ENCODE data around the gene MOSMO.

DNA sequence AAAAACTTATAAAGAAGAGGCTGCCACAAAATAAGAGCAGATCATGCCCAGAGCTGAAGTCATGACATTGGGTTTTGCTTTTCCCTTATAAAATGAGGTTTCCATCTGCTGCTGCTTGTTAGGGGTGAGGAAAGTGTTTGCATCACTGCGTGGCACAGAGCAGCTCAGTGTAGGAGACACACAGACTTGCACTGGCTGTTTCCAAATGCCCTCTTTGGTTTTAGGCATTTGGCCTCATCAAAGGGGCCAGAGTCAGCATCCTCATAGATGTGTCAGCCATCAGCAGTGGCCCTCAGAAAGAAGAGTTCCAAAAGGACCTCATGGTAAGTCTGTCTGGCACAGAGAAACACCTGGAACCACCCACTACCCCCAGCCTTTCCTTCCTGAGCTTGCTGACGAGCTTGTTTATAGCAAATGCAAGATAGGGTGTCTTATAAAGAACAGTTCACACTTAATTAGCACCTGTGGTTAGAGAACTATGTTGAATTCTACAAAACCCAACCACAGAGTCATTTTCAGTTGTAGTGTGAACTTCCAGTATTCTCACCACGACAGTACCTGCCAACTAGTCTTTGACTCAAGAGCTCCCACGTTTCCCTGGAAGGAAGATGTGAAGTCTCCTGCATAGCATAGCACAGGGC, 101.5 kb downstream of the MOSMO start:
- TF ChIP-seq, protein P1, sequence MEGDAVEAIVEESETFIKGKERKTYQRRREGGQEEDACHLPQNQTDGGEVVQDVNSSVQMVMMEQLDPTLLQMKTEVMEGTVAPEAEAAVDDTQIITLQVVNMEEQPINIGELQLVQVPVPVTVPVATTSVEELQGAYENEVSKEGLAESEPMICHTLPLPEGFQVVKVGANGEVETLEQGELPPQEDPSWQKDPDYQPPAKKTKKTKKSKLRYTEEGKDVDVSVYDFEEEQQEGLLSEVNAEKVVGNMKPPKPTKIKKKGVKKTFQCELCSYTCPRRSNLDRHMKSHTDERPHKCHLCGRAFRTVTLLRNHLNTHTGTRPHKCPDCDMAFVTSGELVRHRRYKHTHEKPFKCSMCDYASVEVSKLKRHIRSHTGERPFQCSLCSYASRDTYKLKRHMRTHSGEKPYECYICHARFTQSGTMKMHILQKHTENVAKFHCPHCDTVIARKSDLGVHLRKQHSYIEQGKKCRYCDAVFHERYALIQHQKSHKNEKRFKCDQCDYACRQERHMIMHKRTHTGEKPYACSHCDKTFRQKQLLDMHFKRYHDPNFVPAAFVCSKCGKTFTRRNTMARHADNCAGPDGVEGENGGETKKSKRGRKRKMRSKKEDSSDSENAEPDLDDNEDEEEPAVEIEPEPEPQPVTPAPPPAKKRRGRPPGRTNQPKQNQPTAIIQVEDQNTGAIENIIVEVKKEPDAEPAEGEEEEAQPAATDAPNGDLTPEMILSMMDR (IDR thresholded peaks at IDR 0.05): no peak
- no peak for TF ChIP-seq POLR2A (IDR thresholded peaks at IDR 0.05)

Data from right lobe of liver (tissue), 4 donors.